Stimulated activated CD4-positive, alpha-beta T cell treated with anti-CD3 and anti-CD28 coated beads, TNF-alpha, amount 100 ng/mL, for 4 hours (primary cell): ENCODE measurements around the gene OPRL1.

Source experiments
- DNase-seq, 3 experiments: peaks; one replicate each; pipeline ENCODE4 v3.0.0-alpha.2; 2020; ENCODE audit warnings: low read depth in 3 of 3

The OPRL1 gene

GRCh38 chr20:64140061-64140931 lies 60.4 kb downstream of the OPRL1 start:
- no peak for DNase-seq

- no peak for DNase-seq
Measured at GRCh38 chr20:64140956-64141355, 61.1 kb downstream of the OPRL1 start.

- no peak for DNase-seq
Measured at GRCh38 chr20:64142590-64142989, 62.7 kb downstream of the OPRL1 start.

- DNase-seq = no peak
Measured at GRCh38 chr20:64143018-64143801, 63.3 kb downstream of the OPRL1 start.

GRCh38 chr20:64144144-64144912 lies 64.4 kb downstream of the OPRL1 start:
- DNase-seq = no peak

- no peak for DNase-seq
Measured at GRCh38 chr20:64145458-64146300, 65.8 kb downstream of the OPRL1 start.

GRCh38 chr20:64146301-64146935 lies 66.5 kb downstream of the OPRL1 start:
- no peak for DNase-seq

GRCh38 chr20:64146936-64147477 lies 67.1 kb downstream of the OPRL1 start:
- DNase-seq = no peak

- no peak for DNase-seq
Measured at GRCh38 chr20:64148581-64148980, 68.7 kb downstream of the OPRL1 start.

GRCh38 chr20:64149141-64149540 lies 69.3 kb downstream of the OPRL1 start:
- DNase-seq = no peak

GRCh38 chr20:64149809-64150560 lies 70.1 kb downstream of the OPRL1 start:
- DNase-seq = no peak
